Central memory CD8-positive, alpha-beta T cell (primary cell): ENCODE measurements around the gene CPNE4.

Source experiments
- ATAC-seq: fragments of 150-1000 bp; cut with Tn5 transposase; replicated peaks from 2 replicates; pipeline ENCODE4 v1.10.0; 2022; ENCODE audit warnings: mild to moderate bottlenecking, moderate FRiP score, moderate number of reproducible peaks; ENCODE audit not compliant: poor library complexity, severe bottlenecking; ENCODE audit errors: extremely low read depth
- DNase-seq, 2 donors: peaks; one replicate each; pipeline ENCODE4 v3.0.0; 2021; ENCODE audit warnings: low spot score in 2 of 2
- H3K27ac Mint-ChIP-seq: one replicate; pipeline ENCODE4 v1.8.0; 2022; ENCODE audit warnings: low read depth, mild to moderate bottlenecking, moderate library complexity, mixed read lengths
- H3K27me3 Mint-ChIP-seq: one replicate; pipeline ENCODE4 v1.8.0; 2022; ENCODE audit warnings: mixed read lengths
- H3K36me3 Mint-ChIP-seq: one replicate; pipeline ENCODE4 v1.8.0; 2022; ENCODE audit warnings: mild to moderate bottlenecking, moderate library complexity, mixed read lengths; ENCODE audit not compliant: insufficient read depth
- H3K4me1 Mint-ChIP-seq: one replicate; pipeline ENCODE4 v1.8.0; 2022; ENCODE audit warnings: mixed read lengths
- H3K4me3 Mint-ChIP-seq: one replicate; pipeline ENCODE4 v1.8.0; 2022; ENCODE audit warnings: mild to moderate bottlenecking, moderate library complexity, mixed read lengths
- H3K9me3 Mint-ChIP-seq: one replicate; pipeline ENCODE4 v1.8.0; 2022; ENCODE audit warnings: mixed read lengths

Gene CPNE4

GRCh38 chr3:131658115-131658514 is 376.7 kb downstream of the CPNE4 start:
- peaks cover 2% of the 10 kb centered on the region for H3K36me3 Mint-ChIP-seq
- DNase-seq (no peak), ATAC-seq (no peak)
- no peak overlapping the region for H3K27ac Mint-ChIP-seq
- peaks cover 29% of the 10 kb centered on the region for H3K27me3 Mint-ChIP-seq
- H3K4me1 Mint-ChIP-seq: no peaks in the 10 kb centered on the region
- peaks cover 11% of the 10 kb centered on the region for H3K9me3 Mint-ChIP-seq
- no peak overlapping the region for H3K4me3 Mint-ChIP-seq

DNA sequence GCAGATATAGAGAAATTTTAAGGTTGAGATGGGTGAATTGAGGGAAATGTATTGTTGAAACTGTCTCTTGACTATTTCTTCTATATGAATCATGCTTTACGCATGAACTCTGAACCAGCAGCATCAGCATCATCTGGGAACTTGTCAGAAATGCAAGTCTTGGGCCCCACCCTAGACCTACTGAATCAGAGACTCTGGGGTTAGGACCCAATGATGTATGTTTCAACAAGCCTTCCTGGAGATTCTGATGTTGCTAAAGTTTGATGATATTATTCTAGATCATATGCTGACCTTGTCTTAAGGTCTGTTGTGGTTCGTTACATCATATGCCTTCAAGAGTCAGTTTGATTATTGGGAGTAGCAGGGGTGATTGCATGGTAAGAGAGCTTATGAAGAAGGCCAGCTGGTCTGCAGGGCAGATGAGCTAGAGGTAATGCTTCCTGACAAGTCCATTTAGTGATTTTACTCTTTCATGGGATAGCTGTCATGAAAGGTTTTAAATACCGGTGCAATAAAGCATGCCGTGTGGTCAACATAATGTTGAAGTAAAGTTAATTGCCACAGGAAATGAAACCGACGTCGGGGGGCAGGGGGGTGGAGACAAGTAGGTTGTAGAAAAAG is 379.6 kb downstream of the CPNE4 start:
- H3K27ac Mint-ChIP-seq: no peak overlapping the region
- H3K4me1 Mint-ChIP-seq: no peaks in the 10 kb centered on the region
- H3K36me3 Mint-ChIP-seq: peaks cover 1% of the 10 kb centered on the region
- ATAC-seq (no peak), DNase-seq (no peak)
- H3K4me3 Mint-ChIP-seq: no peak overlapping the region
- H3K27me3 Mint-ChIP-seq: peaks cover 28% of the 10 kb centered on the region
- no peaks in the 10 kb centered on the region for H3K9me3 Mint-ChIP-seq

DNA sequence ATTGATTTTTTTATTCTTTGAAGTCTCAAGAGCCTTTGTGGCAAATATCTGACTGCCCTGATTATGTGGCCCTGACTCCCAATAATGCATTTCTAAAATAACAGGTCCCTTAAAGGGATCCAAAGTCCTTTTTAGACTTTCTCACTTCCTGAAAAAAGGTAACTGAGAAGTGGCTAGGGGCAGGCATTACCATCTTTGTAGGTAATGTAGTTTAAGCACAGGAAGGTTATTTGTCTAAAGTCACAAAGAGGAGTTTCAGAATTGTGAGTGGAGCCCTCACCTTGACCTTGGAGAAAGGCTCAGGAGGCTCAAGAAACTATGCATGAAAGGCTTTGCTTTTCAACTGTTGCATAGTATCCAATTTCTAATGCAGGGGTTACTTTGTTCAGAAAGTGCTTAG is 389.2 kb downstream of the CPNE4 start:
- ATAC-seq (no peak), DNase-seq (no peak)
- Mint-ChIP-seq H3K9me3 (no peaks in the 10 kb centered on the region), H3K4me3 (no peak overlapping the region), H3K36me3 (no peaks in the 10 kb centered on the region), H3K27ac (no peak overlapping the region), H3K4me1 (no peaks in the 10 kb centered on the region), H3K27me3 (no peaks in the 10 kb centered on the region)

- Mint-ChIP-seq H3K4me1 (no peaks in the 10 kb centered on the region), H3K36me3 (peaks cover 2% of the 10 kb centered on the region), H3K27ac (no peak overlapping the region), H3K4me3 (no peak overlapping the region), H3K27me3 (peaks cover 55% of the 10 kb centered on the region), H3K9me3 (peaks cover 6% of the 10 kb centered on the region)
- no peak for ATAC-seq
- DNase-seq: no peak
These were observed 398.5 kb downstream of the CPNE4 start for GRCh38 chr3:131636266-131636775.

GRCh38 chr3:131630807-131631206 is 404.0 kb downstream of the CPNE4 start:
- H3K9me3 Mint-ChIP-seq: no peaks in the 10 kb centered on the region
- H3K4me1 Mint-ChIP-seq: no peaks in the 10 kb centered on the region
- H3K4me3 Mint-ChIP-seq: no peak overlapping the region
- DNase-seq (no peak), ATAC-seq (no peak)
- no peaks in the 10 kb centered on the region for H3K36me3 Mint-ChIP-seq
- H3K27ac Mint-ChIP-seq: no peak overlapping the region
- peaks cover 27% of the 10 kb centered on the region for H3K27me3 Mint-ChIP-seq

DNA sequence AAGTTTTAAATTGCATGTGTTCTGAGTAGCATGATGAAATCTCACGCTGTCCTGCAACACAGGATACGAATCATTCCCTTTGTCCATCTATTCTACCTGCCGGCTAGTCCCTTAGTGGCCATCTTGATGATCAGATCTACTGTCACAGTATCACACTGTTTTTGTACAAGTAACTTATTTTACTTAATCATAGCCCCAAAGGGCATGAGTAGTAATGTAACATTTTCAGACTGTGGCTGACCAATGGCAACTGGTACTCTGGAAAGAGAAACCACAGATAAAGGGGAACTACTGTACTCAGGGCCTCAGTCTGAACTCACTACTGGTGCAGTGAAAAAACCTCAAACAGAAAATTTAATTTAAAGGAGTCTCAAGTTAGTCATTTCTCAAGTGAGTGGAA is 404.7 kb downstream of the CPNE4 start:
- Mint-ChIP-seq H3K27ac (no peak overlapping the region), H3K36me3 (no peaks in the 10 kb centered on the region), H3K4me3 (no peak overlapping the region), H3K4me1 (no peaks in the 10 kb centered on the region), H3K9me3 (no peaks in the 10 kb centered on the region), H3K27me3 (peaks cover 31% of the 10 kb centered on the region)
- DNase-seq: no peak
- ATAC-seq: no peak

DNA sequence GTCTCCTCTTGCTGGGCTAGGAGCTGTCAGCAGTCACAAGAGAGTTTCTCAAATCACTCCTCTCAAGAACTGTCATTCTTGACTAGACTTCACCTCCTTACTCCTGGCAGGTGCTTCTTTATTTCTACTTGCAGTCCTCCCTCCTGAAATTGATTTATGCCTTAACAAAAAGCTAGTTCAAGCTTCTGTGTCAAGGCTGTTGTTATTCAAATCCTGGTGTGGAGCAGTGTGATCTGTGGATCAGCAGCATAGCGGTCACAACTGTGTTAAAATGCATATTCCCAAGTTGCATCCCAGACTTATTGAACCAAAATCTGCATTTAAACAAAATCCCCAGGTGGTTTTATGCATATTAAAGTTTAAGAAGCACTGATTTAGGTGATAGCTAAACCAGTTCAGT is 411.4 kb downstream of the CPNE4 start:
- DNase-seq (no peak), ATAC-seq (no peak)
- H3K4me1 Mint-ChIP-seq: no peaks in the 10 kb centered on the region
- no peak overlapping the region for H3K4me3 Mint-ChIP-seq
- peaks cover 33% of the 10 kb centered on the region for H3K27me3 Mint-ChIP-seq
- H3K27ac Mint-ChIP-seq: no peak overlapping the region
- no peaks in the 10 kb centered on the region for H3K36me3 Mint-ChIP-seq
- no peaks in the 10 kb centered on the region for H3K9me3 Mint-ChIP-seq

DNA sequence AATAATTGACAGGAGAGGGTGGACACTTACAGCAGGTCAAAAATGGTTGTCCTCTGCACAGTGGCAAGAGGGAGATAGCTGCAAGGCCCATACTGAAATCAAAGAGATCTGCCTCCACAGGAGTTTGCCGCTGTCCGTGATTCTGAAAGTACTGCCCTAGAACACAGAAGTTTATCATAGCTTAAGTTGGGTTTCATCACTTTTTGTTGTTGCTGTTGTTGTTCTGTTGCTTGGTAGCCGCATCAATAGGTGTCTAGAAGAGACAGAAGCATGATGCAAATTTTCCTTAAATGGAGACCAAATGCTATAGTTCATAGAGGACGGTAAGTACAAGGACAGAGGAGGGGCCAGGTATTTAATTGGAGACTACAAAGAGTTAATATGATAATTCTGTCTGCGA is 412.1 kb downstream of the CPNE4 start:
- no peaks in the 10 kb centered on the region for H3K36me3 Mint-ChIP-seq
- H3K9me3 Mint-ChIP-seq: no peaks in the 10 kb centered on the region
- H3K27me3 Mint-ChIP-seq: peaks cover 40% of the 10 kb centered on the region
- DNase-seq: no peak
- no peak overlapping the region for H3K27ac Mint-ChIP-seq
- no peak overlapping the region for H3K4me3 Mint-ChIP-seq
- ATAC-seq: no peak
- no peaks in the 10 kb centered on the region for H3K4me1 Mint-ChIP-seq

DNA sequence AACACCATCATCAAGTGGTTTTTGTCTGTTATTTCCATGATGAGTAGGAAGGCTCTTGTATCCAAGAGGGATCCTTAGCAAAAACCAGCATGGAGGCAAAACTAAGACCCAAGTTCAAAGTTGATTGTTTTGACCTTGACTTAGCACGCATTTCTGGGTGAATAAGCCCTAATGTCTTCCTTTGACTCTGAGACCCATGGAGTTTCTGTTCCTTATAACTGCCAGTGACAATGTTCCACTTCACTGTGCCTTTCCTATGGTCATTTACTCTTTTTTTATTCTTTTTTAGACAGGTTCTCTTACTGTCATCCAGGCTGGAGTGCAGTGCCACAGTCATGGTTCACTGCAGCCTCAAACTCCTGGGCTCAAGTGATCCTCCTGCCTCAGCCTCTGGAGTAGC is 413.8 kb downstream of the CPNE4 start:
- H3K9me3 Mint-ChIP-seq: no peaks in the 10 kb centered on the region
- H3K36me3 Mint-ChIP-seq: no peaks in the 10 kb centered on the region
- no peak overlapping the region for H3K4me3 Mint-ChIP-seq
- no peaks in the 10 kb centered on the region for H3K4me1 Mint-ChIP-seq
- DNase-seq (no peak), ATAC-seq (no peak)
- no peak overlapping the region for H3K27ac Mint-ChIP-seq
- H3K27me3 Mint-ChIP-seq: peaks cover 57% of the 10 kb centered on the region

DNA sequence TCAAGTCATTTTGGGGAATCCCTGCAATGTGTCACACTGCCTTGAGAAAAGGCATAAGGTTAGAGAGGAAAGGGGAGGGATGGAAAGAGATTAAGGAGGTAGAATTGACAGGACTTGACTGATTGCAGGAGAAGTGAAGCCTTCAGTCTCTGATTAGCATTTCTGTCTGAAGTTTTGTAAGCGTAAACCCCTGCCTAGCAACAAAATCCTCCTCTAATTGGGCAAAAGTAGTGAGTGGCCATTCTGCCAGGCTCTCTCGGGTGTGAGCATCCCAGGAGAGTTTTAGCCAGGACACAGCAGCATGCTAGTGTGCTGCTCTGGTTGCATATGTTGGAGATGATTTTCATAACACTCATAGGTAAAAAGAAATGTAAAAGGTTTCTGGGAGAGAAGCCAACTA is 415.0 kb downstream of the CPNE4 start:
- H3K4me3 Mint-ChIP-seq: no peak overlapping the region
- no peak for ATAC-seq

DNA sequence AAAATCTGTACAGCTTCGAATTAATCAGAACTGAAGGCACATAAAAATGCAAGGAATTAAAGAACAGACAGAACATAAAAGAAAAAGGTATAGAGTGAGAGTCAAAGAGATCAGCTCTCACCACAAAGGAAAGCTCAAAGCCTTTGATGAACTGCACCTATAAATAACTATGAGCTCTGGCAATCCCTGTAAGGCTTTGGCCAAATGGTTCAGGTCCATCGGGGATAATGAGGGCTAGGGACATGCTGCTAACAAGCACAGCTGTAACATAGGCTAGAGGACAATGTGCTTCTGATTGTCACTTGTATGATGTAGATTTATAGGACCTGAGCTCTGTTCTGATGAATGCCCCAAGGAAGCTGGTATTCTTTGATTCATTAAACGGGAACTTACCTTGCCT is 418.1 kb downstream of the CPNE4 start:
- Mint-ChIP-seq H3K27ac (no peak overlapping the region), H3K27me3 (peaks cover 59% of the 10 kb centered on the region), H3K9me3 (no peaks in the 10 kb centered on the region), H3K4me3 (no peak overlapping the region), H3K4me1 (no peaks in the 10 kb centered on the region), H3K36me3 (no peaks in the 10 kb centered on the region)
- no peak for DNase-seq
- no peak for ATAC-seq

More for the DNA sequence above, 415.0 kb downstream of the CPNE4 start:
- DNase-seq: no peak
- no peaks in the 10 kb centered on the region for H3K36me3 Mint-ChIP-seq
- no peaks in the 10 kb centered on the region for H3K4me1 Mint-ChIP-seq
- no peaks in the 10 kb centered on the region for H3K9me3 Mint-ChIP-seq
- H3K27ac Mint-ChIP-seq: no peak overlapping the region
- peaks cover 57% of the 10 kb centered on the region for H3K27me3 Mint-ChIP-seq

DNA sequence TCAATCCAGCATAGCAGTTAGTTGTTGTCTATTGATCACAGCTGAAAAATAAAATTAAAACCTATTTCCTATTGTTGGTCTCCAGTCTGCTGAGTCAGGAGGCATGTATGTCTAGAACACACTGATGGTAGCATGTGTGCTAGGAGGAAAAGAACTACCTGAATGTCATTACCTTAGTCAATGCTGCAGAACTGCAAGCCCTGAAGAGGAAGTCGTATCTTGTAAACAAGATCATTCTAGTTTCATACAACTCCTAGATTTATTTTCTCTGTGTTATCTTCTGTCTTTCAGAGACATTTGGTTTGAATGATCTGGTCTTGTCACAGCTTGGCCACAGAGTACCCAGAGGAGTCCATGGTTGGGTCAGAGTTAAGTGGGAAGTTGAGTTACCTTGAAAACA is 422.1 kb downstream of the CPNE4 start:
- Mint-ChIP-seq H3K27me3 (peaks cover 45% of the 10 kb centered on the region), H3K4me3 (no peak overlapping the region), H3K36me3 (no peaks in the 10 kb centered on the region), H3K9me3 (no peaks in the 10 kb centered on the region), H3K4me1 (no peaks in the 10 kb centered on the region), H3K27ac (no peak overlapping the region)
- ATAC-seq: no peak
- DNase-seq: no peak

- Mint-ChIP-seq H3K4me1 (no peaks in the 10 kb centered on the region), H3K36me3 (no peaks in the 10 kb centered on the region), H3K27me3 (peaks cover 22% of the 10 kb centered on the region), H3K9me3 (no peaks in the 10 kb centered on the region), H3K4me3 (no peak overlapping the region), H3K27ac (no peak overlapping the region)
- ATAC-seq (no peak), DNase-seq (no peak)
These were observed 424.6 kb downstream of the CPNE4 start for GRCh38 chr3:131610174-131610573.
